ENCODE results near the gene QPCT. TPM values are rescaled to one million over a fixed set of nuclear protein-coding genes. Genes with fewer than 3 reads are reported as not detected.

QPCT gene
- total RNA-seq, 1 donor from 2014 or later = 4.9 TPM

DNA sequence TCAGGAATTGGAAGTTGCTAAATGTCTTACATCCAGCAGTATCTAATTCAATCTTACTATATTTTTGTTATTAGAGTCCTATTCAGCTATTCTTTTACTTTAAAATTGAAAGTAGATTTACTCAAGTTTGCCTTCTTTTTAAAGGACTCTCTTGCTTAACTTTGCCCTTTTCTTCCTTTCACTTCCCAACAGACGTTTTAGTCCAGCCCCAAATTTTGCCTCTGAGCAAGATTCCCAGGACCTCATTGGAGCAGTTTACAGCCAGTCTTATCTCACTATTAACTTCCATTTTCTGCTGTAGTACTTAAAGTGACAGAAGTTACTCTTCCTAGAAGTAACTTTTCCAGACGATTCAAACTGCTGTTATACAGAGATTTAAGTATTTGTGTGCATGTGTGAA lies 18.1 kb upstream of the QPCT start:
- DNase-seq = no peak
- H3K4me1 ChIP-seq = peaks cover 21% of the 10 kb centered on the region
- no peaks in the 10 kb centered on the region for H3K36me3 ChIP-seq
- peak; percentile 63 for ATAC-seq
- H3K9me3 ChIP-seq = no peaks in the 10 kb centered on the region
- no peaks in the 10 kb centered on the region for H3K27me3 ChIP-seq
- TF ChIP-seq, protein P1, sequence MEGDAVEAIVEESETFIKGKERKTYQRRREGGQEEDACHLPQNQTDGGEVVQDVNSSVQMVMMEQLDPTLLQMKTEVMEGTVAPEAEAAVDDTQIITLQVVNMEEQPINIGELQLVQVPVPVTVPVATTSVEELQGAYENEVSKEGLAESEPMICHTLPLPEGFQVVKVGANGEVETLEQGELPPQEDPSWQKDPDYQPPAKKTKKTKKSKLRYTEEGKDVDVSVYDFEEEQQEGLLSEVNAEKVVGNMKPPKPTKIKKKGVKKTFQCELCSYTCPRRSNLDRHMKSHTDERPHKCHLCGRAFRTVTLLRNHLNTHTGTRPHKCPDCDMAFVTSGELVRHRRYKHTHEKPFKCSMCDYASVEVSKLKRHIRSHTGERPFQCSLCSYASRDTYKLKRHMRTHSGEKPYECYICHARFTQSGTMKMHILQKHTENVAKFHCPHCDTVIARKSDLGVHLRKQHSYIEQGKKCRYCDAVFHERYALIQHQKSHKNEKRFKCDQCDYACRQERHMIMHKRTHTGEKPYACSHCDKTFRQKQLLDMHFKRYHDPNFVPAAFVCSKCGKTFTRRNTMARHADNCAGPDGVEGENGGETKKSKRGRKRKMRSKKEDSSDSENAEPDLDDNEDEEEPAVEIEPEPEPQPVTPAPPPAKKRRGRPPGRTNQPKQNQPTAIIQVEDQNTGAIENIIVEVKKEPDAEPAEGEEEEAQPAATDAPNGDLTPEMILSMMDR (IDR thresholded peaks at IDR 0.05) = no peak
- H3K27ac ChIP-seq = peak overlapping the region; percentile 83
- peak overlapping the region; percentile 74 for H3K4me3 ChIP-seq
- intact Hi-C loops (cut with DNase I) = no loop called here

DNA sequence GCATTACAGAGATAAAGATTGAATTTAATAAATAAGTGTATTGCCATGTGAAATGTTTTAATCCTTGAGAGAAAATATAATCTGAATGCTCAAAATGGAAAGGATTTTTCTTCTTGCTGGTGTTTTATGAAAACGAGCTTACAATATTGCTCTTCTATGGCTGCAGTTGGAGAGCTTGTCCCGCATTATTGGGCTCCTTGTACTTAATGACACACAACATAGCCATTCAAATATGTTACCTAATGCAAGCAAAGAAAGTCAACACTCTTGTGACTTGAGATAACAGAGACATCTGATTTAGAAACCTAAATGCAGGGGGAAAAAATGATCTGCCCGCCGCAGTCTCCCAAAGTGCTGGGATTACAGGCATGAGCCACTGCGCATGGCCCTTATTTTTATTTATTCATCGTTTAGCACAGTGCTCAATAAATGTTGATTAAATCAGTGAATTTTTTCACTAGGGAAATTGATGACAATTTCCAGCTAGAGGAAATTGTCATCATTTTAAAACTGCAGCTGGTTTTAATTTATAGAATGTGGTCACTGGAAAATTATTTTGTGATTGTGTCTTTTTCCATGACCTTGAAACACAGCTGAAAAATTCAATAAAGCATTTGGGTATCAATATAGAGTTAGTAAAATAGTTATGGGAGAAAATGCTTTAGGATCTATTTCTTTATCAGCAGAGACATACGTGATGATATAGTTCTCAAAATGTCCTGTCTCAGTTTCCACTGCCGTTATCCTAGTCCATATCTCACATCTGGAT lies 17.4 kb upstream of the QPCT start:
- TF ChIP-seq, protein P1 (IDR thresholded peaks at IDR 0.05) = no peak
- Histone ChIP-seq H3K4me1 (peaks cover 13% of the 10 kb centered on the region), H3K27ac (peak overlapping the region; percentile 83), H3K4me3 (peak overlapping the region; percentile 74), H3K36me3 (no peaks in the 10 kb centered on the region), H3K9me3 (no peaks in the 10 kb centered on the region), H3K27me3 (no peaks in the 10 kb centered on the region)
- ATAC-seq (no peak), DNase-seq (no peak)
- intact Hi-C loops (cut with DNase I) = no loop called here

DNA sequence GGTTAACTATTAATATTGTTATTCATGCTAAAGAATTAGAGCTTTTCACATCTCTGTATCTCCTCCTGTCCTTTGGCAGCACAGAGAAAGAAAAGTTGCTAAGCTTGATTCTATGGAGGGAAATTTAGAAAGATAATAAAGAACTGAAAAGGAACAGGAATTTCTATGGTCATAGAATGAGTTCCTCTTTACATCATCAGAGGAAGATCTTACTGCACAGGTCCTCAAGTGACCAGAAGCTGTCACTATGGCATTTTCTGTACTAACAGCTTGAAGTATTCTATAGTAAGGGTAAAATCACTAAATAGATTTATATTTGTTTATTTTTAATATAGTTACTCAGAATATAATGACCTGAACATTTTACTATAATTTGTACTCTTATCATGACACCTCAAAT lies 13.7 kb upstream of the QPCT start:
- peak; percentile 40 for ATAC-seq
- no peaks in the 10 kb centered on the region for H3K9me3 ChIP-seq

DNA sequence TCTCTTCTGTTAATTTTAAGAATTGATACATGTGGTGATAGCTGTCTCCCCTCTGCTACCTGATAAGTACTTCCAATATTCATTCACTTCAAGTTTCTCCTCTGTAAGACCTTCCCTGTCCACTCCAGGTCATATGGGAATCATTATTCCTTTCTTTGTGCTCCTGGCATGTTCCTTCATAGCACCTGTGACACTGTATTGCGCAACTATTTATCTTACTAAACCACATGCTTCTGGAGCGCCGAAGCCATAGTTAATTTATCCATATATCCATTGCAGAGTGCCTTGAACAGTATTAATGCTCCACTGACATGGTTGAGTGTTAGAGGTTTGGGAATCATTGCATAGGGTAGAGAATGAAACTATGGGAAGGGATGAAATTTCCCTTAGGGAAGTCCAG lies 11.9 kb upstream of the QPCT start:
- no peak for ATAC-seq
- intact Hi-C loops (cut with DNase I) = no loop called here
- no peak overlapping the region for H3K4me3 ChIP-seq
- DNase-seq = no peak
- H3K9me3 ChIP-seq = no peaks in the 10 kb centered on the region
- H3K4me1 ChIP-seq = no peaks in the 10 kb centered on the region
- H3K27ac ChIP-seq = no peak overlapping the region
- H3K36me3 ChIP-seq = no peaks in the 10 kb centered on the region
- TF ChIP-seq, protein P1 (IDR thresholded peaks at IDR 0.05) = no peak
- H3K27me3 ChIP-seq = no peaks in the 10 kb centered on the region

More for the DNA sequence above, 13.7 kb upstream of the QPCT start:
- DNase-seq = no peak
- TF ChIP-seq, protein P1 (IDR thresholded peaks at IDR 0.05) = no peak
- Histone ChIP-seq H3K4me1 (peaks cover 6% of the 10 kb centered on the region), H3K4me3 (no peak overlapping the region), H3K36me3 (no peaks in the 10 kb centered on the region), H3K27ac (no peak overlapping the region), H3K27me3 (no peaks in the 10 kb centered on the region)
- intact Hi-C loops (cut with DNase I) = no loop called here

DNA sequence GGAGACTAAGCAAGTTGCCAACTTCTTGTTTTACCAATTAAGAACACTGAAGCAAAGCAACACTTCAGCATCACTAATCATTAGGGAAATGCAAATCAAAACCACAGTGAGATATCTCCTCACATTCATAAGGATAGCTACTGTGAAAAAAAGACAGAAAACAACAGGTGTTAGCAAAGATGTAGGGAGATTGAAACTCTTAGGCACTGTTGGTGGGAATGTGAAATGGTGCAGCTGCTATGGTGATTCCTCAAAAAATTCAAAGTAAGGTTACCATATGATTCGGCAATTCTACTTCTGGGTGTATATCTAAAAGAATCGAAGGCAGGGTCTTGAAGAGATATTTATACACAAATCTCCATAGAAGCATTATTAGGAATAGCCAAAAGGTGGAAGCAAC lies 11.2 kb upstream of the QPCT start:
- ATAC-seq = no peak
- Histone ChIP-seq H3K27ac (no peak overlapping the region), H3K4me1 (no peaks in the 10 kb centered on the region), H3K9me3 (no peaks in the 10 kb centered on the region), H3K36me3 (no peaks in the 10 kb centered on the region), H3K27me3 (no peaks in the 10 kb centered on the region), H3K4me3 (no peak overlapping the region)
- intact Hi-C loops (cut with DNase I) = no loop called here
- DNase-seq = no peak
- TF ChIP-seq, protein P1 (IDR thresholded peaks at IDR 0.05) = no peak

Data from upper lobe of right lung (tissue), 1 donor.